ENCODE data around the gene ADCY1. TPM values are rescaled to one million over a fixed set of nuclear protein-coding genes. Genes with fewer than 3 reads are reported as not detected.

ADCY1 gene
- total and polyA plus RNA-seq, 3 donors from 2014 or later = 6.6 to 14.1 (median 13.7) TPM

- peaks cover 6% of the 10 kb centered on the region for H3K4me1 ChIP-seq
- 95 to 96% methylated on average over 4 of the region's 4 CpGs for WGBS, 2 donors
- TF ChIP-seq, protein P1, sequence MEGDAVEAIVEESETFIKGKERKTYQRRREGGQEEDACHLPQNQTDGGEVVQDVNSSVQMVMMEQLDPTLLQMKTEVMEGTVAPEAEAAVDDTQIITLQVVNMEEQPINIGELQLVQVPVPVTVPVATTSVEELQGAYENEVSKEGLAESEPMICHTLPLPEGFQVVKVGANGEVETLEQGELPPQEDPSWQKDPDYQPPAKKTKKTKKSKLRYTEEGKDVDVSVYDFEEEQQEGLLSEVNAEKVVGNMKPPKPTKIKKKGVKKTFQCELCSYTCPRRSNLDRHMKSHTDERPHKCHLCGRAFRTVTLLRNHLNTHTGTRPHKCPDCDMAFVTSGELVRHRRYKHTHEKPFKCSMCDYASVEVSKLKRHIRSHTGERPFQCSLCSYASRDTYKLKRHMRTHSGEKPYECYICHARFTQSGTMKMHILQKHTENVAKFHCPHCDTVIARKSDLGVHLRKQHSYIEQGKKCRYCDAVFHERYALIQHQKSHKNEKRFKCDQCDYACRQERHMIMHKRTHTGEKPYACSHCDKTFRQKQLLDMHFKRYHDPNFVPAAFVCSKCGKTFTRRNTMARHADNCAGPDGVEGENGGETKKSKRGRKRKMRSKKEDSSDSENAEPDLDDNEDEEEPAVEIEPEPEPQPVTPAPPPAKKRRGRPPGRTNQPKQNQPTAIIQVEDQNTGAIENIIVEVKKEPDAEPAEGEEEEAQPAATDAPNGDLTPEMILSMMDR (IDR thresholded peaks at IDR 0.05) = no peak
- TF ChIP-seq POLR2A (IDR thresholded peaks at IDR 0.05) = no peak
- no peaks in the 10 kb centered on the region for H3K9me3 ChIP-seq
- intact Hi-C loops (cut with DNase I; ENCODE audit: low total_unique reads) = no loop called here
- no peak for DNase-seq
- H3K36me3 ChIP-seq (ENCODE audit: low read depth, missing control alignments) = no peaks in the 10 kb centered on the region
- no peaks in the 10 kb centered on the region for H3K27me3 ChIP-seq
- H3K27ac ChIP-seq = no peak overlapping the region
- no peak overlapping the region for H3K4me3 ChIP-seq
These were observed 7.2 kb upstream of the ADCY1 start for GRCh38 chr7:45566961-45567360.

DNA sequence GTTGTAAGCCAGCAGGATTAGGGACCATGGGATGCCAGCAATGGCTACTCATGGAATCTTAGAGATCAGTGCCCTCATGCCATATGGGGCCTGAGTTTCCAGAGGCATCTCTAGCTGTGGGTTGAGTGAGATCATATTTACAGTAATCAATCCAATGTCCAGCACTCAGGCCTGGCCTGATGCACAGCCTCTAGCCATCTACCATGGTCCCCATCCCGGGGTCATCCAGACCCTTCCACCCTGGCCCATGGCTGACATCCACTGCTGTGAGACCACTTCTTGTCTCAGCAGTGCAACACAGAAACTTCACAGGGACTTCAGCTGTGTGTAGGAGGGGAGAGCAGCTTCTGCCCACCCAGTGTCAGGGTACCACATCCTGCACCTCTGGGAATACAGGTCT, 6.5 kb upstream of the ADCY1 start:
- TF ChIP-seq, protein P1 (IDR thresholded peaks at IDR 0.05) = no peak
- TF ChIP-seq POLR2A (IDR thresholded peaks at IDR 0.05) = no peak
- 93 to 100% methylated on average over 1 of the region's 1 CpG for WGBS, 2 donors

DNA sequence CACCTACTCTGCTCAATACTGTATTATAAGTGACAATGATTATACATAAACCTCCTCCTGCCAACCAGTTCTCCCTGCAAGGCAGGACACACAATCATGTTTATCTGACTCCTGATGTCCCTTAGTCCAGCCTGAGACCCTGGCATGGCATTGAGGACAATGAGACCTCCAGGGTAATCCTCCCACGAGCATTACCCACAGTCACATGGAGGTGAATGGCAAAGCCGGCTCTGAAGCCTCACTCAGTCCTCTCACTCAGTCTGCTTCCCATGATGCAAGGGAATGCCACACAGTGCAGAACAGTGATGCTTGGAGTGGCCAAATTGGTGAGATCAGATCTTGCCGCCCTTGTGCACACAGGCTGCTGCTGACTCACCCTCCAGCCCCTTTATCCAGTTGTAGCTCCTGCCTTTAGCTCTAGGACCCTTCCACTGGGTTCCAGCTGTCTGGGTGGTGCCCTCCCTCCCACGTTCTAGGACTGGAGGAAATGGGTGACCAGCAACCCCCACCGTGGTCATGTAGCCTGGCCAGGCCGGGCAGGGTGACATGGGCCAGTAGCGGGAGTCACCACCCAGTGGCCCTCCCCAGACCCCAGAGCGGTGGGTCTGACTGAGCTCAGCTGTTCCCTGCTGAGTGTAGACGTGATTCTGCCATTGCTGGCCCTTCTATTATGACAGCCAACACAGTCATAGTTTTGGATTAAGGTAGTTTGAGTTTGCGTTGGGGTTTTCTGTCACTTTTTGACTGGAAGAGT, 5.5 kb upstream of the ADCY1 start:
- Histone ChIP-seq H3K27ac (no peak overlapping the region), H3K4me1 (peaks cover 6% of the 10 kb centered on the region), H3K4me3 (no peak overlapping the region), H3K27me3 (no peaks in the 10 kb centered on the region), H3K36me3 (ENCODE audit: low read depth, missing control alignments) (no peaks in the 10 kb centered on the region), H3K9me3 (no peaks in the 10 kb centered on the region)
- DNase-seq = no peak
- intact Hi-C loops (cut with DNase I; ENCODE audit: low total_unique reads) = no loop called here
- no peak for TF ChIP-seq POLR2A (IDR thresholded peaks at IDR 0.05)
- TF ChIP-seq, protein P1 (IDR thresholded peaks at IDR 0.05) = no peak
- WGBS, 2 donors = 83 to 91% methylated on average over 5 to 10 of the region's 10 CpGs

More for the DNA sequence above, 6.5 kb upstream of the ADCY1 start:
- no peaks in the 10 kb centered on the region for H3K9me3 ChIP-seq
- H3K4me1 ChIP-seq = peaks cover 6% of the 10 kb centered on the region
- H3K36me3 ChIP-seq (ENCODE audit: low read depth, missing control alignments) = no peaks in the 10 kb centered on the region
- H3K27me3 ChIP-seq = no peaks in the 10 kb centered on the region
- no peak overlapping the region for H3K27ac ChIP-seq
- H3K4me3 ChIP-seq = no peak overlapping the region
- DNase-seq = no peak
- intact Hi-C loops (cut with DNase I; ENCODE audit: low total_unique reads) = no loop called here

GRCh38 chr7:45569290-45569685, 4.9 kb upstream of the ADCY1 start:
- Histone ChIP-seq H3K36me3 (ENCODE audit: low read depth, missing control alignments) (no peaks in the 10 kb centered on the region), H3K4me3 (no peak overlapping the region), H3K9me3 (no peaks in the 10 kb centered on the region), H3K4me1 (peaks cover 6% of the 10 kb centered on the region), H3K27ac (no peak overlapping the region), H3K27me3 (no peaks in the 10 kb centered on the region)
- 89 to 100% methylated on average over 1 of the region's 1 CpG for WGBS, 2 donors
- no peak for DNase-seq
- intact Hi-C loops (cut with DNase I; ENCODE audit: low total_unique reads) = no loop called here
- TF ChIP-seq, protein P1 (IDR thresholded peaks at IDR 0.05) = no peak
- TF ChIP-seq POLR2A (IDR thresholded peaks at IDR 0.05) = no peak

- H3K27ac ChIP-seq = no peak overlapping the region
- 76 to 95% methylated on average over 9 of the region's 9 CpGs for WGBS, 2 donors
- no peak for TF ChIP-seq POLR2A (IDR thresholded peaks at IDR 0.05)
- TF ChIP-seq, protein P1 (IDR thresholded peaks at IDR 0.05) = no peak
These were observed 3.4 kb upstream of the ADCY1 start for GRCh38 chr7:45570797-45571196.

More at GRCh38 chr7:45570797-45571196, 3.4 kb upstream of the ADCY1 start:
- Histone ChIP-seq H3K36me3 (ENCODE audit: low read depth, missing control alignments) (no peaks in the 10 kb centered on the region), H3K4me3 (no peak overlapping the region), H3K9me3 (no peaks in the 10 kb centered on the region), H3K27me3 (no peaks in the 10 kb centered on the region), H3K4me1 (no peaks in the 10 kb centered on the region)
- intact Hi-C loops (cut with DNase I; ENCODE audit: low total_unique reads) = no loop called here
- no peak for DNase-seq
